Naive B cell (primary cell): ENCODE results near the gene RAX. TPM values are rescaled to one million over a fixed set of nuclear protein-coding genes. Genes with fewer than 3 reads are reported as not detected.
"Not testable (repeated sequence)": the region's sequence is repeated elsewhere in the genome, so short reads cannot be mapped to it uniquely, and the experiment has no call there.

Source experiments
- ATAC-seq, 2 donors: fragments of 150-1000 bp; cut with Tn5 transposase; 2 replicates each; pipeline ENCODE4 v1.10.0; 2021; ENCODE audit warnings: low read depth in 2 of 2, mild to moderate bottlenecking in 2 of 2, moderate library complexity in 2 of 2
- DNase-seq: peaks from one replicate; pipeline ENCODE4 v3.0.0; 2022
- H3K27ac Mint-ChIP-seq, 6 donors: one replicate each; pipeline ENCODE4 v1.8.0; 2020 to 2022; ENCODE audit warnings: mild to moderate bottlenecking in 6 of 6, mixed read lengths in 6 of 6, moderate library complexity in 5 of 6, inconsistent platforms in 2 of 6
- H3K27me3 Mint-ChIP-seq, 3 donors: one replicate each; pipeline ENCODE4 v1.8.0; 2021 to 2022; ENCODE audit warnings: mixed read lengths in 3 of 3, mild to moderate bottlenecking in 1 of 3
- H3K36me3 Mint-ChIP-seq, 2 donors: one replicate each; pipeline ENCODE4 v1.8.0; 2020 to 2022; ENCODE audit warnings: mixed read lengths in 2 of 2, inconsistent platforms in 1 of 2, mild to moderate bottlenecking in 1 of 2
- H3K4me1 Mint-ChIP-seq, 3 donors: one replicate each; pipeline ENCODE4 v1.8.0; 2020 to 2022; ENCODE audit warnings: mixed read lengths in 3 of 3, inconsistent platforms in 1 of 3, mild to moderate bottlenecking in 1 of 3, moderate library complexity in 1 of 3
- H3K4me3 Mint-ChIP-seq, 8 donors: one replicate each; pipeline ENCODE4 v1.8.0; 2020 to 2022; ENCODE audit warnings: mild to moderate bottlenecking in 8 of 8, mixed read lengths in 8 of 8, moderate library complexity in 8 of 8, inconsistent platforms in 2 of 8
- H3K9me3 Mint-ChIP-seq, 7 donors: one replicate each; pipeline ENCODE4 v1.8.0; 2020 to 2022; ENCODE audit warnings: mixed read lengths in 7 of 7, mild to moderate bottlenecking in 5 of 7, inconsistent platforms in 2 of 7, moderate library complexity in 1 of 7
- polyA plus RNA-seq, 6 donors: library from polyadenylated mRNA; unstranded; fragments of 300-500 nt; fragmentation: Illumina TruSeq; gene quantifications; one replicate each; pipeline ENCODE4 v1.2.3, GENCODE V29; 2021; ENCODE audit warnings: low read depth in 6 of 6

The RAX gene
- polyA plus RNA-seq, 6 donors from 2014 or later = not detected

- H3K27me3 Mint-ChIP-seq = peaks cover 54 to 97% (median 66%) of the 10 kb centered on the region in 3 donors
Measured at GRCh38 chr18:59263661-59264060, 9.6 kb downstream of the RAX start.

GRCh38 chr18:59262243-59262642 lies 11.0 kb downstream of the RAX start:
- not testable (repeated sequence) for ATAC-seq, DNase-seq, H3K4me3 Mint-ChIP-seq, H3K27ac Mint-ChIP-seq
- H3K9me3 Mint-ChIP-seq = peaks cover 0 to 18% (median 10%) of the 10 kb centered on the region in 7 donors
- peaks cover 5 to 24% (median 8%) of the 10 kb centered on the region in 3 donors for H3K4me1 Mint-ChIP-seq
- peaks cover 46 to 95% (median 59%) of the 10 kb centered on the region in 3 donors for H3K27me3 Mint-ChIP-seq
- peaks cover 8 to 15% of the 10 kb centered on the region in 2 donors for H3K36me3 Mint-ChIP-seq

More at GRCh38 chr18:59263661-59264060, 9.6 kb downstream of the RAX start:
- no peak for ATAC-seq
- Mint-ChIP-seq H3K36me3 (peaks cover 8 to 15% of the 10 kb centered on the region in 2 donors), H3K9me3 (peaks cover 0 to 18% (median 8%) of the 10 kb centered on the region in 7 donors), H3K4me1 (peaks cover 13 to 32% (median 13%) of the 10 kb centered on the region in 3 donors), H3K27ac (no peak overlapping the region), H3K4me3 (peak overlapping the region in 5 of 8 donors; percentile 38 to 70 (median 52))
- DNase-seq = no peak

GRCh38 chr18:59261842-59262241 lies 11.4 kb downstream of the RAX start:
- ATAC-seq, H3K4me3 Mint-ChIP-seq, H3K27ac Mint-ChIP-seq, DNase-seq: not testable (repeated sequence)
- H3K27me3 Mint-ChIP-seq = peaks cover 45 to 91% (median 55%) of the 10 kb centered on the region in 3 donors
- H3K4me1 Mint-ChIP-seq = peaks cover 5 to 20% (median 8%) of the 10 kb centered on the region in 3 donors
- H3K9me3 Mint-ChIP-seq = peaks cover 0 to 18% (median 11%) of the 10 kb centered on the region in 7 donors
- peaks cover 8 to 15% of the 10 kb centered on the region in 2 donors for H3K36me3 Mint-ChIP-seq

DNA sequence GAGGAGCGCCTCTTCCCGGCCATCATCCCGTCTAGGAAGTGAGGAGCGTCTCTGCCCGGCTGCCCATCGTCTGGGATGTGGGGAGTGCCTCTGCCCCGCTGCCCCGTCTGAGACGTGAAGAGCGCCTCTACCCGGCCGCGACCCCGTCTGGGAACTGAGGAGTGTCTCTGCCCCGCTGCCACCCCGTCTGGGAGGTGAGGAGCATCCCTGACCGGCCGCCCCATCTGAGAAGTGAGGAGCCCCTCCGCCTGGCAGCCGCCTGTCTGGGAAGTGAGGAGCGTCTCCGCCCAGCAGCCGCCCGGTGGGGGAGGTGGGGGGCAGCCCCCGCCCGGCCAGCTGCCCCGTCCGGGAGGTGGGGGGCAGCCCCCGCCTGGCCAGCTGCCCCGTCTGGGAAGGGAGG lies 17.8 kb downstream of the RAX start:
- not testable (repeated sequence) for DNase-seq, H3K4me3 Mint-ChIP-seq, ATAC-seq, H3K27ac Mint-ChIP-seq, H3K36me3 Mint-ChIP-seq, H3K4me1 Mint-ChIP-seq
- H3K9me3 Mint-ChIP-seq = peaks cover 0 to 16% (median 8%) of the 10 kb centered on the region in 7 donors
- peaks cover 23 to 60% (median 40%) of the 10 kb centered on the region in 3 donors for H3K27me3 Mint-ChIP-seq

DNA sequence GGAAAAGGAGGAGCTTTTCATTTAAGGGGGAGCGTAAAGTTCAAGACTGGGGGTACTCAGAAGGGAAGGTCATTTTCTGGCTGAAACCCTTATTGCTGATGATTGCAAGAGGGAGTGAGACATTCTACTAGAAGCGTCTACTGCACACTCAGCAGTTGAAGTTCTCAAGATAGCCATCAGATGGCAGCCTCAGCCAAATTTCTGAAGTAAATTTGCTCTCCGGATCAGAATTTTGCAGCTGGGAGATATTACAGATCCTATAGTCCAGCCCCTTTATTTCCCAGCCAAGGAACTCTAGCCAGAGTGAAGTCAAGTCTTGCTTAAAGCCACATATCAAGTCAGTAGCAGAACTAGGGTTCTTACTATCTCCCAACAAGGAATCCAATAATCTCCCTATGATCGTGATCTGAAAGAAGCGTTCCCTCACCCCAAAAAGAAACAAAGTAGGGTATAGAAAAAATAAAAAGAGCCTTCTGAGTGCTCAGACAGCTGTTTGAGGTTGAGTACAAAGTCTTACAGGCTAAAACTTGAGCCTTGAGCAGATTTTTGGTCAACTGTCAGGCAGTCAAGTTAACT lies 24.0 kb downstream of the RAX start:
- ATAC-seq (no peak), DNase-seq (no peak)
- no peaks in the 10 kb centered on the region for H3K4me1 Mint-ChIP-seq
- peak overlapping the region in 1 of 8 donors; percentile 16 for H3K4me3 Mint-ChIP-seq
- H3K36me3 Mint-ChIP-seq = no peaks in the 10 kb centered on the region
- peaks cover 48 to 78% (median 52%) of the 10 kb centered on the region in 3 donors for H3K27me3 Mint-ChIP-seq
- no peak overlapping the region for H3K27ac Mint-ChIP-seq
- peaks cover 0 to 8% (median 0%) of the 10 kb centered on the region in 7 donors for H3K9me3 Mint-ChIP-seq

DNA sequence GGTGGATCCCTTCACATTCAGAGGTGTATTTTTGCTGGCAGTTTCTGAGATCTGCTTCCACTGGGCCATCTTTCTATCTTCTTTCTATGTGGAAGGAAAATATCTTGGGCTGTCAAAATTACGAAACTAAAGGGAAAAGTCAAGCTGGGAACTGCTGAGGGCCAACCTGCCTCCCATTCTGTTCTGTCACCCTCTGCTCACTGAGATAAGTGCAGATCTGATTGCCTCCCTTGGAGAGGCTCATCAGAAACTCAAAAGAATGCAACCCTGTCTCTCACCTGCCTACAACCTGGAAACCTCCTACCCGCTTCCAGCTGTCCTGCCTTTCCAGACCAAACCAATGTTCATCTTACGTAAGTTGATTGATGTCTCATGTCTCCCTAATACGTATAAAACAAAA lies 26.5 kb downstream of the RAX start:
- peak overlapping the region in 1 of 6 donors; percentile 41 for H3K27ac Mint-ChIP-seq
- H3K36me3 Mint-ChIP-seq = no peaks in the 10 kb centered on the region
- peaks cover 39 to 55% (median 54%) of the 10 kb centered on the region in 3 donors for H3K27me3 Mint-ChIP-seq
- ATAC-seq (no peak), DNase-seq (no peak)
- no peak overlapping the region for H3K4me3 Mint-ChIP-seq
- H3K9me3 Mint-ChIP-seq = peaks cover 0 to 6% (median 1%) of the 10 kb centered on the region in 7 donors
- no peaks in the 10 kb centered on the region for H3K4me1 Mint-ChIP-seq

GRCh38 chr18:59242906-59243305 lies 30.3 kb downstream of the RAX start:
- Mint-ChIP-seq H3K27ac (no peak overlapping the region), H3K9me3 (peaks cover 0 to 11% (median 7%) of the 10 kb centered on the region in 7 donors), H3K4me1 (no peaks in the 10 kb centered on the region), H3K4me3 (no peak overlapping the region), H3K36me3 (peaks cover 0 to 6% of the 10 kb centered on the region in 2 donors), H3K27me3 (peaks cover 36 to 49% (median 44%) of the 10 kb centered on the region in 3 donors)
- ATAC-seq (no peak), DNase-seq (no peak)

DNA sequence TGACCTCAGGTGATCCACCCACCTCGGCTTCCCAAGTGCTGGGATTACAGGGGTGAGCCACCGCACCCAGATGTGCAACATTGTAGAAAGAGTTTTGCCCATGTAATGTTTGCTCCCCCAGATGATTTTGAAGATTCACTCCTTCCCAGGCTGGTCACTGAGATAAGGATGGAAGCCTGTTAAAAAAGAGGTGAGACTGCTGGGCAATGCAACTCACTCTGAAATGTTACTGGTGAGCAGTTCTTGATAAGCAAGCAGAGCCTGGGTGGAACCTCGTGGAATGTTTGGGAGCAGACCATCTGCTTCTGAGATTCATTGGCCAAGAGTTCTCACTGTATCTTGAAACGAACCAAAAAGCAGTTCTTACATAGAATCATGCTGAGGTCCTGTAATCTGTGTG lies 33.6 kb downstream of the RAX start:
- H3K4me3 Mint-ChIP-seq = no peak overlapping the region
- ATAC-seq = no peak
- peaks cover 31 to 40% (median 37%) of the 10 kb centered on the region in 3 donors for H3K27me3 Mint-ChIP-seq
- H3K4me1 Mint-ChIP-seq = no peaks in the 10 kb centered on the region
- H3K9me3 Mint-ChIP-seq = peaks cover 0 to 13% (median 7%) of the 10 kb centered on the region in 7 donors
- DNase-seq = no peak
- peaks cover 0 to 6% of the 10 kb centered on the region in 2 donors for H3K36me3 Mint-ChIP-seq
- no peak overlapping the region for H3K27ac Mint-ChIP-seq

GRCh38 chr18:59238385-59238784 lies 34.9 kb downstream of the RAX start:
- Mint-ChIP-seq H3K9me3 (peaks cover 0 to 13% (median 7%) of the 10 kb centered on the region in 7 donors), H3K27me3 (peaks cover 26 to 40% (median 37%) of the 10 kb centered on the region in 3 donors), H3K27ac (no peak overlapping the region), H3K36me3 (peaks cover 0 to 6% of the 10 kb centered on the region in 2 donors), H3K4me1 (no peaks in the 10 kb centered on the region), H3K4me3 (no peak overlapping the region)
- DNase-seq (no peak), ATAC-seq (no peak)

- peaks cover 0 to 7% (median 0%) of the 10 kb centered on the region in 7 donors for H3K9me3 Mint-ChIP-seq
- ATAC-seq (no peak), DNase-seq (no peak)
- no peaks in the 10 kb centered on the region for H3K36me3 Mint-ChIP-seq
- H3K4me3 Mint-ChIP-seq = no peak overlapping the region
- no peak overlapping the region for H3K27ac Mint-ChIP-seq
- peaks cover 33 to 53% (median 51%) of the 10 kb centered on the region in 3 donors for H3K27me3 Mint-ChIP-seq
- no peaks in the 10 kb centered on the region for H3K4me1 Mint-ChIP-seq
Measured at GRCh38 chr18:59233017-59233410, 40.2 kb downstream of the RAX start.

GRCh38 chr18:59232309-59233016 lies 40.8 kb downstream of the RAX start:
- H3K4me3 Mint-ChIP-seq = no peak overlapping the region
- no peaks in the 10 kb centered on the region for H3K4me1 Mint-ChIP-seq
- H3K36me3 Mint-ChIP-seq = no peaks in the 10 kb centered on the region
- peaks cover 0 to 2% (median 0%) of the 10 kb centered on the region in 7 donors for H3K9me3 Mint-ChIP-seq
- ATAC-seq (no peak), DNase-seq (no peak)
- peaks cover 33 to 57% (median 52%) of the 10 kb centered on the region in 3 donors for H3K27me3 Mint-ChIP-seq
- H3K27ac Mint-ChIP-seq = no peak overlapping the region

- Mint-ChIP-seq H3K9me3 (no peaks in the 10 kb centered on the region), H3K4me3 (no peak overlapping the region), H3K4me1 (no peaks in the 10 kb centered on the region), H3K36me3 (no peaks in the 10 kb centered on the region), H3K27ac (no peak overlapping the region), H3K27me3 (peaks cover 33 to 60% (median 54%) of the 10 kb centered on the region in 3 donors)
- no peak for DNase-seq
- ATAC-seq = no peak
Measured at GRCh38 chr18:59231877-59232276, 41.4 kb downstream of the RAX start.

GRCh38 chr18:59231114-59231513 lies 42.1 kb downstream of the RAX start:
- no peaks in the 10 kb centered on the region for H3K4me1 Mint-ChIP-seq
- no peak overlapping the region for H3K4me3 Mint-ChIP-seq
- H3K36me3 Mint-ChIP-seq = no peaks in the 10 kb centered on the region
- ATAC-seq = no peak
- no peak overlapping the region for H3K27ac Mint-ChIP-seq
- H3K9me3 Mint-ChIP-seq = no peaks in the 10 kb centered on the region
- DNase-seq = no peak
- peaks cover 29 to 56% (median 51%) of the 10 kb centered on the region in 3 donors for H3K27me3 Mint-ChIP-seq
